H1 (cell line): ENCODE results near the gene VIM. TPM values are rescaled to one million over a fixed set of nuclear protein-coding genes. Genes with fewer than 3 reads are reported as not detected.

ENCODE experiments used
- CTCF ChIA-PET: fragments of 300-600 bp; sonication (Branson Sonifier 250); formaldehyde crosslinking; loops from one replicate; lab custom pipeline; 2021; ENCODE audit not compliant: partially characterized antibody; lab: Charles Lee
- POLR2A ChIA-PET: fragments of 300-600 bp; sonication (Branson Sonifier 250); formaldehyde crosslinking; loops from one replicate; lab custom pipeline; 2021; ENCODE audit warnings: inconsistent platforms; ENCODE audit not compliant: partially characterized antibody; lab: Charles Lee
- DNase-seq, 2 experiments: peaks; one replicate each; pipeline versions ENCODE4 v3.0.0 to v3.0.0-alpha.2; 2010 to 2022; ENCODE audit warnings: low spot score in 2 of 2, low read depth in 1 of 2, mixed read lengths in 1 of 2
- FAIRE-seq: peaks from 2 replicates; lab custom pipeline; 2011; peaks lifted over from hg19 to GRCh38; lab: Jason Lieb, UNC
- H2AFZ ChIP-seq: 2 replicates; pipeline ENCODE4 v1.8.1; 2012; ENCODE audit warnings: low read length, inconsistent platforms
- H2AK5ac ChIP-seq: 2 replicates; pipeline ENCODE4 v1.6.1; 2013; ENCODE audit warnings: low read depth, low read length
- H2BK120ac ChIP-seq: replicated peaks from 2 replicates; pipeline ENCODE3; 2013; ENCODE audit warnings: low read depth, low read length, inconsistent platforms
- H2BK12ac ChIP-seq: 2 replicates; pipeline ENCODE4 v1.6.1; 2013; ENCODE audit warnings: low read depth, low read length
- H2BK15ac ChIP-seq: 2 replicates; pipeline ENCODE4 v1.6.1; 2013; ENCODE audit warnings: low read length
- H2BK20ac ChIP-seq: 2 replicates; pipeline ENCODE4 v1.6.1; 2013; ENCODE audit warnings: low read length
- H2BK5ac ChIP-seq: 2 replicates; pipeline ENCODE4 v1.6.1; 2013; ENCODE audit warnings: low read depth, low read length
- H3K14ac ChIP-seq: 2 replicates; pipeline ENCODE4 v1.6.1; 2013; ENCODE audit warnings: inconsistent platforms; ENCODE audit not compliant: insufficient read length
- H3K18ac ChIP-seq: 2 replicates; pipeline ENCODE4 v1.6.1; 2013; ENCODE audit warnings: low read length; ENCODE audit errors: extremely low read depth
- H3K23ac ChIP-seq: 2 replicates; pipeline ENCODE4 v1.6.1; 2013; ENCODE audit warnings: inconsistent platforms; ENCODE audit not compliant: insufficient read length
- H3K23me2 ChIP-seq: 2 replicates; pipeline ENCODE4 v1.6.1; 2013; ENCODE audit warnings: low read depth, low read length
- H3K27ac ChIP-seq: 2 replicates; pipeline ENCODE4 v1.6.1; 2011; ENCODE audit warnings: low read depth, low read length, inconsistent platforms
- H3K27me3 ChIP-seq, 4 experiments: replicated peaks in 1 of 4; 1 replicate in 1 of 4; 2 replicates in 3 of 4; pipeline versions ENCODE4 v1.6.1 to v1.8.1; 2011 to 2013; ENCODE audit warnings: low read length in 3 of 4, mild to moderate bottlenecking in 3 of 4, inconsistent platforms in 2 of 4, mixed read lengths in 2 of 4, moderate library complexity in 1 of 4; ENCODE audit not compliant: control insufficient read depth in 3 of 4, insufficient read depth in 3 of 4; ENCODE audit errors: extremely low read depth in 1 of 4
- H3K36me3 ChIP-seq, 4 experiments: 2 replicates each; pipeline versions ENCODE4 v1.6.1 to v1.8.1; 2011 to 2013; ENCODE audit warnings: mild to moderate bottlenecking in 4 of 4, low read length in 3 of 4, moderate library complexity in 2 of 4, control low read depth in 1 of 4, inconsistent platforms in 1 of 4; ENCODE audit not compliant: insufficient read depth in 4 of 4, control insufficient read depth in 2 of 4
- H3K4ac ChIP-seq: replicated peaks from 2 replicates; pipeline ENCODE3; 2013; ENCODE audit warnings: low read length, low read depth, mixed read lengths, inconsistent platforms; ENCODE audit not compliant: insufficient read length
- H3K4me1 ChIP-seq, 4 experiments: replicated peaks in 1 of 4; 1 replicate in 1 of 4; 2 replicates in 3 of 4; pipeline versions ENCODE4 v1.6.1 to v1.8.1; 2011 to 2013; ENCODE audit warnings: low read length in 3 of 4, inconsistent platforms in 2 of 4, mixed read lengths in 1 of 4; ENCODE audit not compliant: insufficient read depth in 4 of 4, control insufficient read depth in 3 of 4
- H3K4me2 ChIP-seq, 2 experiments: 2 replicates each; pipeline versions ENCODE4 v1.6.1 to v1.8.1; 2011 to 2013; ENCODE audit warnings: low read depth in 2 of 2, low read length in 2 of 2, control low read depth in 1 of 2, inconsistent platforms in 1 of 2, mild to moderate bottlenecking in 1 of 2; ENCODE audit not compliant: insufficient read depth in 1 of 2
- H3K4me3 ChIP-seq, 4 experiments: fragments of 200-600, 300-600 bp in 1 of 4; sonication (generic), shearing (Covaris generic), sonication (Bioruptor Twin) in 1 of 4; 2 replicates each; pipeline versions ENCODE4 v1.5.1 to v1.8.1; 2011 to 2016; ENCODE audit warnings: low read length in 4 of 4, low read depth in 3 of 4, control low read depth in 2 of 4, inconsistent platforms in 2 of 4, mild to moderate bottlenecking in 2 of 4, mixed read lengths in 1 of 4, moderate library complexity in 1 of 4; ENCODE audit not compliant: insufficient read depth in 2 of 4; ENCODE audit errors: extremely low read depth in 1 of 4
- H3K56ac ChIP-seq: replicated peaks from 2 replicates; pipeline ENCODE3; 2013; ENCODE audit warnings: low read depth, mild to moderate bottlenecking, mixed read lengths, low read length, inconsistent platforms; ENCODE audit not compliant: insufficient read length
- H3K79me1 ChIP-seq: 2 replicates; pipeline ENCODE4 v1.6.1; 2013; ENCODE audit warnings: low read depth, low read length, control low read depth
- H3K79me2 ChIP-seq, 2 experiments: 2 replicates each; pipeline versions ENCODE4 v1.6.1 to v1.8.1; 2012 to 2013; ENCODE audit warnings: low read length in 2 of 2, mild to moderate bottlenecking in 2 of 2, inconsistent platforms in 1 of 2; ENCODE audit not compliant: insufficient read depth in 2 of 2, control insufficient read depth in 1 of 2
- H3K9ac ChIP-seq, 4 experiments: replicated peaks in 1 of 4; 1 replicate in 1 of 4; 2 replicates in 3 of 4; pipeline versions ENCODE4 v1.6.1 to v1.8.1; 2011 to 2013; ENCODE audit warnings: low read depth in 3 of 4, low read length in 3 of 4, control low read depth in 2 of 4, mild to moderate bottlenecking in 2 of 4, moderate library complexity in 2 of 4, inconsistent platforms in 1 of 4; ENCODE audit errors: extremely low read depth in 1 of 4
- H3K9me3 ChIP-seq, 2 experiments: 2 replicates each; pipeline versions ENCODE4 v1.6.1 to v1.8.1; 2012 to 2013; ENCODE audit warnings: mild to moderate bottlenecking in 2 of 2, moderate library complexity in 2 of 2, control low read depth in 1 of 2, inconsistent platforms in 1 of 2, low read depth in 1 of 2, low read length in 1 of 2, mixed read lengths in 1 of 2; ENCODE audit not compliant: insufficient read depth in 2 of 2
- H4K20me1 ChIP-seq, 2 experiments: replicated peaks in 1 of 2; 2 replicates each; pipeline versions ENCODE3 to v1.8.1; 2011 to 2013; ENCODE audit warnings: inconsistent platforms in 2 of 2, low read length in 2 of 2, mild to moderate bottlenecking in 1 of 2; ENCODE audit not compliant: insufficient read depth in 2 of 2, control insufficient read depth in 1 of 2
- H4K5ac ChIP-seq: 2 replicates; pipeline ENCODE4 v1.6.1; 2013; ENCODE audit warnings: low read length, low read depth, mixed read lengths, inconsistent platforms; ENCODE audit not compliant: insufficient read length
- H4K8ac ChIP-seq: 2 replicates; pipeline ENCODE4 v1.8.0; 2013; ENCODE audit warnings: mild to moderate bottlenecking, moderate library complexity, low read length, inconsistent platforms; ENCODE audit not compliant: insufficient read depth; ENCODE audit errors: extremely low read depth
- H4K91ac ChIP-seq: replicated peaks from 2 replicates; pipeline ENCODE3; 2013; ENCODE audit warnings: low read length, mixed read lengths, inconsistent platforms; ENCODE audit not compliant: insufficient read length
- BACH1 ChIP-seq: IDR thresholded peaks from 2 replicates; pipeline ENCODE4 v1.6.1; 2012; ENCODE audit warnings: low read length, improper control_type of control experiment
- EZH2 ChIP-seq: fragments of 200-600 bp; sonication (generic); IDR thresholded peaks from 2 replicates; pipeline ENCODE4 v1.7.1; 2012; ENCODE audit warnings: low read depth, mild to moderate bottlenecking, moderate library complexity, low read length, inconsistent platforms; ENCODE audit not compliant: severe bottlenecking
- GABPA ChIP-seq: IDR thresholded peaks from 2 replicates; pipeline ENCODE4 v1.6.1; 2011; ENCODE audit warnings: mild to moderate bottlenecking, low read length, moderate library complexity, borderline replicate concordance; ENCODE audit not compliant: insufficient read depth
- JUN ChIP-seq: IDR thresholded peaks from 2 replicates; pipeline ENCODE4 v1.6.1; 2011; ENCODE audit warnings: low read depth, mild to moderate bottlenecking, improper control_type of control experiment, low read length
- MAFK ChIP-seq: IDR thresholded peaks from 2 replicates; pipeline ENCODE4 v1.6.1; 2012; ENCODE audit warnings: low read depth, mild to moderate bottlenecking, improper control_type of control experiment, low read length
- PHF8 ChIP-seq: fragments of 200-600 bp; sonication (generic); conservative IDR thresholded peaks from 2 replicates; pipeline ENCODE4 v1.7.1; 2012; ENCODE audit warnings: low read depth, mild to moderate bottlenecking, inconsistent platforms, low read length, moderate library complexity
- POLR2AphosphoS5 ChIP-seq: IDR thresholded peaks from 2 replicates; pipeline ENCODE4 v1.6.1; 2011; ENCODE audit warnings: low read depth, low read length
- SAP30 ChIP-seq: fragments of 300-600 bp; sonication (generic); IDR thresholded peaks from 2 replicates; pipeline ENCODE4 v1.7.1; 2012; ENCODE audit warnings: low read length, moderate library complexity, mild to moderate bottlenecking, inconsistent platforms; ENCODE audit not compliant: insufficient read depth, insufficient replicate concordance
- SP2 ChIP-seq: IDR thresholded peaks from 2 replicates; pipeline ENCODE4 v1.6.1; 2012; ENCODE audit warnings: mild to moderate bottlenecking, low read length, inconsistent platforms
- SRF ChIP-seq: IDR thresholded peaks from 2 replicates; pipeline ENCODE4 v1.6.1; 2011; ENCODE audit warnings: mild to moderate bottlenecking, low read depth, low read length, moderate library complexity
- TAF7 ChIP-seq: optimal IDR thresholded peaks from 2 replicates; pipeline ENCODE3; 2011; ENCODE audit warnings: low read depth, mild to moderate bottlenecking, inconsistent platforms, low read length, moderate library complexity, borderline replicate concordance
- TCF12 ChIP-seq: IDR thresholded peaks from 2 replicates; pipeline ENCODE4 v1.6.1; 2011; ENCODE audit warnings: low read depth, mild to moderate bottlenecking, low read length
- TEAD4 ChIP-seq: IDR thresholded peaks from 2 replicates; pipeline ENCODE4 v1.6.1; 2012; ENCODE audit warnings: low read depth, low read length, inconsistent platforms, mixed read lengths
- WGBS, 2 experiments: shearing (Covaris generic) in 1 of 2; methylation state at CpG; one replicate each; pipeline versions ENCODE4 v1.1.6 to v1.1.7; 2013 to 2015; ENCODE audit warnings: low lambda C conversion rate in 2 of 2, mixed read lengths in 2 of 2, inconsistent platforms in 1 of 2, low coverage in 1 of 2, missing lambda C conversion rate in 1 of 2; ENCODE audit not compliant: insufficient replicate concordance in 2 of 2, insufficient coverage in 1 of 2, insufficient read length in 1 of 2; ENCODE audit errors: extremely low coverage in 1 of 2, missing lambda C conversion rate in 1 of 2; 5-methylcytosine and 5-hydroxymethylcytosine counted together
- polyA plus RNA-seq, 7 experiments: library from polyadenylated mRNA; depleted of rRNA in 3 of 7; stranded (reverse) in 5 of 7; unstranded in 2 of 7; fragments of >200 nt in 5 of 7; fragments of 200-250 nt in 2 of 7; gene quantifications; 1 replicate in 5 of 7; 2 replicates in 1 of 7; 4 replicates in 1 of 7; pipeline versions ENCODE4 v1.2.1 to v1.2.3, GENCODE V29; 2011 to 2013; ENCODE audit warnings: missing spikeins in 2 of 7, mixed read lengths in 2 of 7
- total RNA-seq: library from RNA; stranded (reverse); fragmentation: NEBNext Ultra II Directional; extraction: Animal tissue kit (Norgen Biotek cat#: 25700); gene quantifications from 2 replicates; pipeline ENCODE4 v1.2.1, GENCODE V29; 2021

VIM gene
- total and polyA plus RNA-seq, 2 of the 8 experiments (the other 6 are each of a cell fraction or from before 2014, with no cell fraction given) = 347 to 372 TPM

GRCh38 chr10:17236468-17237148 lies 8.6 kb downstream of the VIM start:
- Histone ChIP-seq H3K27me3 (no peaks in the 10 kb centered on the region), H3K18ac (no peak overlapping the region), H4K20me1 (no peaks in the 10 kb centered on the region), H3K36me3 (peaks cover 6 to 62% (median 43%) of the 10 kb centered on the region in 4 experiments), H2AFZ (no peak overlapping the region), H3K4me3 (no peak overlapping the region), H3K9ac (no peak overlapping the region), H2BK15ac (no peak overlapping the region), H3K4me1 (no peaks in the 10 kb centered on the region), H3K23ac (no peak overlapping the region), H2BK120ac (no peak overlapping the region), H4K8ac (no peak overlapping the region), H4K91ac (no peak overlapping the region), H3K79me2 (no peaks in the 10 kb centered on the region), H2BK20ac (no peak overlapping the region), H3K27ac (no peak overlapping the region), H3K79me1 (no peaks in the 10 kb centered on the region), H3K9me3 (no peaks in the 10 kb centered on the region), H2BK5ac (no peak overlapping the region), H3K23me2 (no peaks in the 10 kb centered on the region), H4K5ac (no peak overlapping the region), H3K56ac (no peak overlapping the region), H3K4me2 (no peak overlapping the region), H3K14ac (no peak overlapping the region), H2AK5ac (no peak overlapping the region), H3K4ac (no peak overlapping the region), H2BK12ac (no peak overlapping the region)
- TF ChIP-seq EZH2 = no peak
- no peak for TF ChIP-seq GABPA
- no peak for TF ChIP-seq TAF7
- no peak for TF ChIP-seq POLR2AphosphoS5
- no peak for TF ChIP-seq JUN
- TF ChIP-seq BACH1 = no peak
- no peak for TF ChIP-seq SP2
- TF ChIP-seq SAP30 = no peak
- no peak for TF ChIP-seq TEAD4
- TF ChIP-seq TCF12 = no peak
- no peak for TF ChIP-seq MAFK
- TF ChIP-seq SRF = no peak
- TF ChIP-seq PHF8 = no peak
- POLR2A ChIA-PET = interaction anchor here (0.7 to 1.9 kb wide), 3 partner anchors 8 to 214 kb away, joined by 4 to 6 read pairs (median 4); partner anchors contain the start of gene VIM
- DNase-seq (no peak), FAIRE-seq (no peak)
- CTCF ChIA-PET = interaction anchor here (0.6 kb wide), 1 partner anchor 99 kb away, joined by 3 read pairs; no protein-coding TSS in a partner anchor
- WGBS, 2 experiments = 94% methylated on average over 1 of the region's 1 CpG; no CpG with 5 or more reads in 1 of the 2 experiments
